Body of pancreas (tissue), 4 donors: ENCODE results near the gene SEC22A. TPM values are rescaled to one million over a fixed set of nuclear protein-coding genes. Genes with fewer than 3 reads are reported as not detected.

Experiments used
- ATAC-seq: fragments of 150-250 bp; one replicate; pipeline ENCODE4 v1.9.1; 2016
- DNase-seq, 4 donors: peaks; one replicate each; pipeline ENCODE4 v3.0.0-alpha.2; 2019
- H3K27ac ChIP-seq, 4 donors: fragments of 200-600 bp; sonication (generic); 1 replicate in 3 of 4; 2 replicates in 1 of 4; pipeline versions ENCODE4 v1.5.1 to v1.6.1; 2016 to 2019; ENCODE audit warnings: mild to moderate bottlenecking in 1 of 4, mixed read lengths in 1 of 4, moderate library complexity in 1 of 4
- H3K27me3 ChIP-seq, 2 donors: fragments of 200-600 bp; sonication (generic); one replicate each; pipeline ENCODE4 v1.6.0; 2016; ENCODE audit warnings: mild to moderate bottlenecking in 1 of 2
- H3K36me3 ChIP-seq, 2 donors: fragments of 200-600 bp; sonication (generic); replicated peaks in 1 of 2; 2 replicates each; pipeline ENCODE4 v1.5.1; 2016; ENCODE audit warnings: low read depth in 2 of 2; ENCODE audit not compliant: insufficient read depth in 1 of 2
- H3K4me1 ChIP-seq: fragments of 200-600 bp; sonication (generic); one replicate; pipeline ENCODE4 v1.6.0; 2016
- H3K4me3 ChIP-seq, 2 donors: fragments of 200-600 bp; sonication (generic); 1 replicate in 1 of 2; 2 replicates in 1 of 2; pipeline ENCODE4 v1.5.1; 2016 to 2019
- H3K9me3 ChIP-seq, 3 donors: fragments of 200-600 bp; sonication (generic); 1 replicate in 2 of 3; 2 replicates in 1 of 3; pipeline ENCODE4 v1.5.1; 2016
- POLR2A ChIP-seq, 3 donors: fragments of 450-650 bp; IDR thresholded peaks; one replicate each; pipeline ENCODE4 v1.6.1; 2016; ENCODE audit warnings: antibody characterized with exemption in 3 of 3, mild to moderate bottlenecking in 2 of 3
- WGBS, 2 donors: methylation state at CpG; one replicate each; pipeline ENCODE4 v1.1.5; 2017; 5-methylcytosine and 5-hydroxymethylcytosine counted together
- intact Hi-C: fragments of 100-400 bp; cut with DNase I; formaldehyde crosslinking; loops from one replicate; pipeline ENCODE4 v1.15.1; 2023
- total RNA-seq, 2 donors: library from RNA; depleted of rRNA; stranded (reverse); fragments of >200 nt; gene quantifications; one replicate each; pipeline ENCODE4 v1.1.0, GENCODE V29; 2016
- TF ChIP-seq, protein P1 (sequence below), 7 experiments: fragments of 450-650 bp in 4 of 7; fragments of 200-600 bp in 3 of 7; sonication (generic) in 3 of 7; IDR thresholded peaks; one replicate each; pipeline ENCODE4 v1.5.1; 2016 to 2019; ENCODE audit warnings: antibody characterized with exemption in 7 of 7

The SEC22A gene
- total RNA-seq, 2 donors from 2014 or later, result 16.5 to 18.4 TPM

DNA sequence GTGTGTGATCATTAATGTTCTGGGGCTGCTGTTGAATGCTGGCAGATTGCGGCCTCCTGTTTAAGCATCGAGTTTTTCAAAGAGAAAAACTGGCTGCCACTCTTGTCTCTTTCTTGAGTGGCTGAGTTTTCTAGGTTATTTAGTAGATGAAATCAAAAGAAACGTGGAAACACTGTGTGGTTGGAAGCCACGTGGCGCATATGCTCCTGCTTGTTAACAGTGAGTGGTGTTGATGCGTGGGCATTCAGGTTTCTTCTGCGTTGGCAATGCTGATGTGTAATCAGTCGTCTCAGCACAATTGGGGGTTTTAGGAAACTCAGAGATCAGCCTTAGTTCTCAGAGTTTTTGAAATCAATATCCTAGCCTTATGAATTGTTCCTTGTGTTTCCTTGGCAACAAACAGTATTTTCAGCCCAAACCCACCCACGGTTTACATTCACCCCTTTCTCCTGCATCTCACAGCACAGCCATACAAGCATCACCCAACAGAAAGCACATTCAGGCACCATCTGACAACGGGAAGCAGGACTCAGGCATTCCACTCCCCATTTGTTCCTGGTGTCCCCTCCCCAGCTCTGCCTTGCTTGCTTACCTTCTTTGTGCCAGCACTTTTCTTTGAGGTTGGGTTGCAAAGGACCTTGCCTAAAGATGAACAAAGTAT is 74.7 kb downstream of the SEC22A start:
- no peak for DNase-seq
- WGBS, 2 donors, result 78 to 82% methylated on average over 10 of the region's 10 CpGs
- no peaks in the 10 kb centered on the region for H3K27me3 ChIP-seq

DNA sequence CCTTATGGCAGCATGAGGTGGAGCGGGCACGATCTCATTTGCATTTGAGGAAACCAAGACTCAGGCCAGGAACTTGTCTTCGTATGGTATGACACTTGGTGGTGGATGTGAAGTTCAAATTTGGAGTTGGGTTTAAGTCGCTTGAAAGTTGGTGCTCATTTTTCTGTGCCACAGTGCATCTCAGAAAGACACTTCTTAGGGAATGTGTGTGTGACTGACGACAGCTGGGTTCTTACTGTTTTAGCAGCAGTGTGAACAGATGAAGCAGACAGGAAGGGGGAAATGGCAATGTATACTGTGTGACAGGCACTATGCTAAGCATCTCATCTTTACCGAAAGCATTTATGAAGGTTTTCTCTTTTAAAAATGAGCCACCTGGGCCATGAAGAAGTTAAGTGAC is 75.4 kb downstream of the SEC22A start:
- no peak overlapping the region for H3K27ac ChIP-seq
- no peaks in the 10 kb centered on the region for H3K9me3 ChIP-seq
- whole genome bisulfite sequencing, 2 donors, result 93 to 94% methylated on average over 6 of the region's 6 CpGs
- no peaks in the 10 kb centered on the region for H3K4me1 ChIP-seq
- H3K36me3 ChIP-seq, result peaks cover 0 to 2% of the 10 kb centered on the region in 2 donors
- no peak for ATAC-seq
- TF ChIP-seq POLR2A (IDR thresholded peaks at IDR 0.05), result no peak
- no peak for DNase-seq
- H3K4me3 ChIP-seq, result no peak overlapping the region
- no peaks in the 10 kb centered on the region for H3K27me3 ChIP-seq
- intact Hi-C loops, result no loop called here

More for the DNA sequence above, 74.7 kb downstream of the SEC22A start:
- Histone ChIP-seq H3K27ac (no peak overlapping the region), H3K4me3 (no peak overlapping the region), H3K9me3 (no peaks in the 10 kb centered on the region), H3K36me3 (peaks cover 0 to 2% of the 10 kb centered on the region in 2 donors), H3K4me1 (peaks cover 3% of the 10 kb centered on the region)
- intact Hi-C loops, result no loop called here
- no peak for TF ChIP-seq POLR2A (IDR thresholded peaks at IDR 0.05)
- TF ChIP-seq, protein P1, sequence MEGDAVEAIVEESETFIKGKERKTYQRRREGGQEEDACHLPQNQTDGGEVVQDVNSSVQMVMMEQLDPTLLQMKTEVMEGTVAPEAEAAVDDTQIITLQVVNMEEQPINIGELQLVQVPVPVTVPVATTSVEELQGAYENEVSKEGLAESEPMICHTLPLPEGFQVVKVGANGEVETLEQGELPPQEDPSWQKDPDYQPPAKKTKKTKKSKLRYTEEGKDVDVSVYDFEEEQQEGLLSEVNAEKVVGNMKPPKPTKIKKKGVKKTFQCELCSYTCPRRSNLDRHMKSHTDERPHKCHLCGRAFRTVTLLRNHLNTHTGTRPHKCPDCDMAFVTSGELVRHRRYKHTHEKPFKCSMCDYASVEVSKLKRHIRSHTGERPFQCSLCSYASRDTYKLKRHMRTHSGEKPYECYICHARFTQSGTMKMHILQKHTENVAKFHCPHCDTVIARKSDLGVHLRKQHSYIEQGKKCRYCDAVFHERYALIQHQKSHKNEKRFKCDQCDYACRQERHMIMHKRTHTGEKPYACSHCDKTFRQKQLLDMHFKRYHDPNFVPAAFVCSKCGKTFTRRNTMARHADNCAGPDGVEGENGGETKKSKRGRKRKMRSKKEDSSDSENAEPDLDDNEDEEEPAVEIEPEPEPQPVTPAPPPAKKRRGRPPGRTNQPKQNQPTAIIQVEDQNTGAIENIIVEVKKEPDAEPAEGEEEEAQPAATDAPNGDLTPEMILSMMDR (IDR thresholded peaks at IDR 0.05), result no peak
- ATAC-seq, result no peak

DNA sequence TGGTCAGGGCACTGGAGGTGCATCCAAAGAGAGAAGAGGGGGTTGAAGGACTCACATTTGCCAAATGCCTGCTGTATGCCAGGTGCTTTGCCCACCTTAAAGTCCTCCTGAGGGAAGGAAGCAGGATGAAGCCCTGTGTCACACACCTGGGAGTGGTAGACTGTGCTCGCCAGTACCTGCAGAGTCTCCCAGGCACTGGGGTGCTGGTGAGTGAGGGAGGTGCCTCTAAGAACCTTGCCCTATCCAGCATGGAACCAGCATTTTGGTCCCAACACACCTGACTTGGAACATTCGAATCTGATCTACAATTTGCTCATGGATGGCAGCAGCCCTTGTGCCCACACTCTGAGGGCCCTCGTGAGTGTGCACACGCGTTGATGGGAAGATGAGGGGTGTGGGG is 76.7 kb downstream of the SEC22A start:
- no peak for ATAC-seq
- H3K27me3 ChIP-seq, result no peaks in the 10 kb centered on the region
- no peak overlapping the region for H3K27ac ChIP-seq
- DNase-seq, result no peak
- H3K36me3 ChIP-seq, result no peaks in the 10 kb centered on the region
- no peak overlapping the region for H3K4me3 ChIP-seq
- no peaks in the 10 kb centered on the region for H3K4me1 ChIP-seq
- intact Hi-C loops, result no loop called here
- TF ChIP-seq, protein P1 (IDR thresholded peaks at IDR 0.05), result no peak
- no peak for TF ChIP-seq POLR2A (IDR thresholded peaks at IDR 0.05)
- WGBS, 2 donors, result 90 to 95% methylated on average over 5 of the region's 5 CpGs
- H3K9me3 ChIP-seq, result no peaks in the 10 kb centered on the region

DNA sequence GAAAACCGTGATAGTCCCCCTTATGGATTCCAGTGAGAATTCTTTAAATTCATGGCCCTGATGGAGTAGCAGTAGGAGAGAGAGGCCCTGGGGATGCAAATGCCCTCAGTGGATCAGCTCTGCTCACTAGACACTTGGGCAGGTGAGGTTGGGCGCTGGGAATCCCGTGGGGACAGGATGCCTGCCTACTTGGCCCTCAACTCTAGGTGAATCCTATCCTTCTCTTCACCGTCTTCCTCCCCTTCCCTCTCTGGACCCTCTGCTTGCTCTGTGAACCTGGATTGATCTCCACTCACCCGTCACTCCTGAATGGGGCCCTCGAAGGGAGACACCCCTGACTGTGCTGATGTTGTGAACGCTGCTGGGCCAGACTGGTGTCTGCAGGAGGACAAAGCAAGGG is 77.4 kb downstream of the SEC22A start:
- Histone ChIP-seq H3K27me3 (no peaks in the 10 kb centered on the region), H3K27ac (no peak overlapping the region), H3K4me3 (no peak overlapping the region), H3K9me3 (no peaks in the 10 kb centered on the region), H3K4me1 (no peaks in the 10 kb centered on the region), H3K36me3 (no peaks in the 10 kb centered on the region)
- intact Hi-C loops, result no loop called here
- DNase-seq (no peak), ATAC-seq (no peak)
- WGBS, 2 donors, result 79 to 82% methylated on average over 6 to 7 of the region's 7 CpGs
- no peak for TF ChIP-seq POLR2A (IDR thresholded peaks at IDR 0.05)
- TF ChIP-seq, protein P1 (IDR thresholded peaks at IDR 0.05), result no peak

DNA sequence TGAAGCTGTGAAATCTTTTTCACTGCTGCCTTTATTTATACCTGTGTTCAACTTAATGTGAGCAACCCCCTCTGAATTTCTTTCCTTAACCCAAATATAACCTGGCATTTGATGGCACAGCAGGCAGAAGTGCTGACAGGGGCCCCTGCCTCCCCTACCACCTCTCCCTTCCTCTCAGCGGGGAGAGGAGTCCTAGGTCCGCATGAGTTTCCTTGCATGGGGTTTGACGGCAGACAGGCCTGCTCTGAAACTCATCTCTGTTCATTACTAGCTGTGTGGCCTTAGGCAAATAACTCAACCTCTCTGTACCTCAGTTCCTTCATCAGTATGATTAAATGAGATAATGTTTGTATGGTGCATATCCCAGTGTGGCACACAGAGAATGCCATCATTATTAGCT is 79.7 kb downstream of the SEC22A start:
- no peak for DNase-seq

More for the DNA sequence above, 79.7 kb downstream of the SEC22A start:
- Histone ChIP-seq H3K27ac (no peak overlapping the region), H3K36me3 (no peaks in the 10 kb centered on the region), H3K4me3 (no peak overlapping the region), H3K9me3 (no peaks in the 10 kb centered on the region), H3K27me3 (no peaks in the 10 kb centered on the region), H3K4me1 (no peaks in the 10 kb centered on the region)
- WGBS, 2 donors, result 83 to 91% methylated on average over 3 of the region's 3 CpGs
- intact Hi-C loops, result no loop called here
- TF ChIP-seq POLR2A (IDR thresholded peaks at IDR 0.05), result no peak
- TF ChIP-seq, protein P1 (IDR thresholded peaks at IDR 0.05), result no peak
- ATAC-seq, result no peak
